ENCODE data around the gene NHLRC1.
A peak's percentile ranks its signal among the peaks of the same experiment; 100 is the strongest.
"Not testable (repeated sequence)": the region's sequence is repeated elsewhere in the genome, so short reads cannot be mapped to it uniquely, and the experiment has no call there.

Gene NHLRC1
- total RNA-seq: 0 to 0.47 reads per million in 2 donors

DNA sequence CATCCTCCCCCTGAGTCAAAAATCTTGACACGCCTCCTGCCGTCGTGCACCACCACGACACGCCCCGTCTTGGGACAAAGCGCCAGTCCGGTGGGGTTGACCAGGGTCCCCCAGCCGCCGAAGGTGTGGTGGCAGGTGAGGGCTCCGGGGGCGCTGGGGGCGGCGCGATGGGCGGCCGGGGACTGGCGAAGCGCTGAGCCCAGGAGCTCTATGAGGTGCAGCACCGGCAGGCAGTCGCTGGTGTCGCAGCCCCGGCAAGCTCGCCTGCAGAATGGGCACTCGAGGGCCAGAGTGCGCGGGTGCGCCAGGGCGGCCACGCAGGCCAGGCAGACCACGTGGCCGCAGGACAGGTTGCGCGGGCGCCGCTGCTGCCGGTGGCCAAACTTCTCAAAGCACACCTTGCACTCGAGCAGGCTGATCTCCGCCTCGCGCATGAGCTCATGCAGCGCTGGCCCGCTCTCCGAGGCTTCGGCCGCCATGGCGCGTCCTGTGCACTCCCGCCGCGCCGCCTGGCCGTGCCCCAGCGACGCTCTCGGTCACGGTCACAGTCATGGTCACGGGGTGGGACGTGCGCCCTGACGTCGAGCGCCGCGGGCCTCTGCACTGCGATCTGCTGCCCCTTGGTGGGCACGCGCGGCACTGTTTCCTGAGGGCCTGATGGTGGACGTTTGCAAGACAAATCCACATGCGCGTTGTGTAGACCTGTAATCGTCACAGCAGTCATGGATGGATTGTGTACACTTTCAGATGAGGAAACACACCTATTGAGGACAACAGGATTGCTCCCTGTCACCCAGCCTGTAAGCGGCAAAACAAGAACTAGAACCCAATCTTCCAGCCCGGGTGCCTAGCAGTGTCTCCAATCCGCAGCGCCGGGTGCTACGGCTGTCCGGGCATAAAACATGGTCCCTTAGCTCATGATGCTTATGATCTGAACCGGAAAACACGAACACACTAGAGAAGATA is at the start of gene NHLRC1:
Gene NHLRC1 (minus strand): TSS at position 550 of the 966 bp plus-strand sequence. CDS start 71 bp downstream, at position 479.
- DNase-seq: peak; percentile 26 to 91 (median 58)

GRCh38 chr6:18171871-18172270 is 49.4 kb upstream of the NHLRC1 start:
- DNase-seq: no peak

- DNase-seq: no peak
Measured at GRCh38 chr6:18168264-18168663, 45.8 kb upstream of the NHLRC1 start.

- no peak for DNase-seq
Measured at GRCh38 chr6:18166312-18167036, 44.0 kb upstream of the NHLRC1 start.

DNA sequence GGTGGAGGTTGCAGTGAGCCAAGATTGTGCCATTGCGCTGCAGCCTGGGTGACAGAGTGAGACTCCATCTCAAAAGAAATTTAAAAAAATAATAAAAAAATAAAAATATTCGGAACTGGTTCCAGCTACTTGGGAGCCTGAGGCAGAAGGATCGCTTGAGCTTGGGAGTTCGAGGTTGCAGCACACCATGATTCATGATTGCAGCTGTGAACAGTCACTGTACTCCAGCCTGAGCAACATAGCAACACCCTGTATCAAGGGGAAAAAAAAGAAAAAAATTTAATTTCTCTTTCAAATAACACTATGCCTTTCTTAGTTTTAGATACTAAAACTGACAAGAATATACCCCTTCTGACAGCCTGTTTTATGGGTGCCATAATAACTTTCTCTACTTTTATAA is 43.3 kb upstream of the NHLRC1 start:
- DNase-seq: no peak

GRCh38 chr6:18162401-18162800 is 39.9 kb upstream of the NHLRC1 start:
- DNase-seq: no peak

DNA sequence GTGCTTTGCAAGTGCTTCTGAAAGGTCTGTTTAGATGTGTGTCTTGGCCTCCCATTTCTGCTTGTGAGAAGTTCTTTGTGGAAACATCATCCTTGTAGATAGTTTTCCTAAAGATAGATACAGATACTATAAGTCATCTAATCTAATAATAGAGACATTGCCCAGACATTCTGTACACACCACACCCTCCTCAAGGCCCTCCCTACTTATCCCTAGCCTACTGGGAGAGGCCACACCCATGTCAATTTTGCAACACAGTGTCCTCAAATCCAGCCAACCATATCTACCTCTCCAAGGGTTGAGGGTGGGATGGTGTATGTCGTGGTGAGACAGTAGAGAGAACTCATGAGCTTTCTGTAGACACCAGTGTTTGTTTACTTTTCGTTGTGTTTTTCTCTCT is 39.0 kb upstream of the NHLRC1 start:
- no peak for DNase-seq

DNA sequence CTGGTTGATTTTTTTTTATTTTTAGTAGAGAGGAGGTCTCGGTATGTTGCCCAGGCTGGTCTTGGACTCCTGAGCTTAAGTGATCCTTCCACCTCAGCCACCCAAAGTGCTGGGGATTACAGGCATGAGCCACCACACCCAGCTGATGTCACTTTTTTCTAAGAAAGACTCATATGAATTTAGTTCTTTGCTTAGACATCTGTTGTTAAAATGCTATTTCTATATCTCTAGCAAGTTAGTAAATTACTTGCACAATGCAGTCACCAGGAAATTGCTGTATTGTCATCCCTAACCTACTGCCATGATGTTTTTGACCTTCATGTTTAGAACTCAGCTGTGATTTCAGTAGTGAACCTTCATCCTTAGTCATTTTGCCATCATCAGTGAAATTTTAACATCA is 38.4 kb upstream of the NHLRC1 start:
- DNase-seq: peak in 1 of 5 experiments; percentile 6

GRCh38 chr6:18155864-18156421 is 33.5 kb upstream of the NHLRC1 start:
- peak in 4 of 5 experiments; percentile 15 to 38 (median 30) for DNase-seq

DNA sequence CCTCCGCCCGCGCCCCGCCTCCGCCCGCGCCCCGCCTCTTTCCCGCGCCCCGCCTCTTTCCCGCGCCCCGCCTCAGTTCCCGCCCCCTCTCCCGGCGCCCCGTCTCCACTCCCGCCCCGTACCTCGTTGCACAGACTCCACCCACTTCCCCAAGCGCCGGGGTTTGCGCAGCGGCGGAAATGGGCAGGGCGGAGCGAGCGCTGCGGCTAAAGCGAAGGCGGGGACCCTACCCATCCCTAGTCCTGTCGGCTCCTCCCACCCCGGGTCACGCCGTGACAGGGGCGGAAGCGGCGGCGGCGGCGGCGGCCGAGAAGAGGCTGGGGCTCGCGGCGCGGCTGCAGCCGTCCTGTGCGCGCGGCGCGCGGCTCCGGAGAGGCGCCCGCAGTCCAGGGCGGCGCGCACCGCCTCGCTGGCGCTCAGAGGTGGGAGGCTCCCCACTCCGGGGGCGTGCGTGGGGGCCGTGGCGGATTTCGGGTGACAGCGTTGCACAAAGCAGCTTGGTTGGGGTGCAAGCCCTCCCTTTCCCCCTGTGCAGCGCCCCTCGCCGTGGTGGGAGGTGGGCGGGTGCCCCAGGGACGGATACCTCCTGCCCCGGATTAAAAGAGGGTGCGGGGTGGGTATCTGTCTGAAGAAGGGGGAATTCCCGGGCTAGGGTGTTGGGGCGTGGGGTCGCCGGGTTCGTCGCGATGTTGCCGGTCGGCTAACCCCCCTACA is 32.8 kb upstream of the NHLRC1 start, which contains the start of gene KDM1B:
Gene KDM1B (plus strand): TSS at position 273 of the 714 bp plus-strand sequence. CDS start 4,474 bp downstream, outside the sequence.
- peak; percentile 96 to 99 (median 98) for DNase-seq

DNA sequence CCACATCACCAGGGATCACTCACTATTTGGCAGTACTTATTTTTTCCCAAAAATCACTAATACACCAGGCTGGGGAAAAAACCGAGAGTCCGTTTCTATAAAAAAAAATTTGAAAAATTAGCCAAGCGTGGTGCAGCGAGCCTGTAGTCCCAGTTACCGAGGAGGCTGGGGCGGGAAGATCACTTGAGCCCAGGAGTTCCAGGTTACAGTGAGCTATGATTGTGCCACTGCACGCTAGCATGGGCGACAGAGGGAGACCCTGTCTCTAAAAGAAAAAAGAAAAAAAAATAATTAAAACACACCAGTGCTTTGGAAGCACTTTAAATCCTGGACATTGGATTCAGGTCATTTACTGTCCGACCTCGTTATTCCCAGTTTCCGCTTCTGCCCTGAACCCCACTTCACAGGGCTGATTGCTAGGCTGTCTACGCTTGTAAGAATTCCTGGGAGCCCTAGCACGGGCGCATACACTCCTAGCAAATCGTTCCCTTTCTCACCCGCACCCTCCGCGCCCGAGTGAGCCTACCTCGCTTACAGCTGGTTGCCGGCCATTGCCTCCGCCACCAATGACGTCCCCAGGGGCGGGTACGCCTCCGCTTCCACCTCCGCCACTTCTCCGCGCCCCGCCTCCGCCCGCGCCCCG is 32.2 kb upstream of the NHLRC1 start, which contains the start of gene TPMT:
Gene TPMT (minus strand): TSS at position 571 of the 643 bp plus-strand sequence. CDS start 5,950 bp downstream, outside the sequence.
- DNase-seq: peak in 2 of 5 experiments; percentile 7 to 20

DNA sequence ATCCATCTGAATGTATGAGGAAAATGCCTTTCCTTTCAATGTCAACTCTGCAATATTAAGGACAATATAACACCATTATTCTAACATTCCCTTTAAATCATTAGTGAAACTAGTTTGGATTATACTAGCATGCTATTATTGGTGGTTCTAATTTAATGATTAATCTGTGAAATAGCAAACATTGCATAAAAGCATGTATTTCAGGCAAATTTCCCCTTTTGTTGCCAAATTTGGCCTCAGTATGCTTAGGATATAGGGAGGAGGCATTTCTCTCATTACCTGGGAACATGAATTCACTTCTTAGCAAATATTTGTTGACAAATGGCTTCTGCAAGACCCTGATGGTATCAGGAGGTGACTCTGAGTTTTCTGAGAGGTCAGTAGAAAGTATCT is 30.8 kb upstream of the NHLRC1 start:
- DNase-seq: no peak

GRCh38 chr6:18151801-18152200 is 29.3 kb upstream of the NHLRC1 start:
- no peak for DNase-seq

GRCh38 chr6:18151391-18151790 is 28.9 kb upstream of the NHLRC1 start:
- not testable (repeated sequence) for DNase-seq

- no peak for DNase-seq
Measured at GRCh38 chr6:18148304-18149025, 26.0 kb upstream of the NHLRC1 start.

- DNase-seq: no peak
Measured at GRCh38 chr6:18147616-18148015, 25.1 kb upstream of the NHLRC1 start.

DNA sequence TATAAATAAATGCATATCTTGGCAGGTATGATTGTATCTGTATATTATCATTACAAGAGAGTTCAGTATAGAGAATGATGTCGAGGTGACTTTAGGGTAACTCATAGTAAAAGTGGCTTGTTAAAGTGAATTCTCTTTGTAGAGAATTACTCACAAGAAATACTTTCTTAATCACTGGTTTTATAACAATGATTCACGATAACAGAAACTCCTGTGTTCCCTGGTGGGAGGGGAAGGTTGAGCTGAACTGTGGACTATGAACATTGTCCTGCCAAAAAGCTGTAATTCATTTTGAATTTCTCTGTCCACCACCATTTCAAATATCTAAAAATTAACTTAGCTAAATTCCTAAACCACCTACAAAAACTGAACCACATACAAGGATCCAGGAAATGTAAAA is 24.7 kb upstream of the NHLRC1 start:
- DNase-seq: no peak

DNA sequence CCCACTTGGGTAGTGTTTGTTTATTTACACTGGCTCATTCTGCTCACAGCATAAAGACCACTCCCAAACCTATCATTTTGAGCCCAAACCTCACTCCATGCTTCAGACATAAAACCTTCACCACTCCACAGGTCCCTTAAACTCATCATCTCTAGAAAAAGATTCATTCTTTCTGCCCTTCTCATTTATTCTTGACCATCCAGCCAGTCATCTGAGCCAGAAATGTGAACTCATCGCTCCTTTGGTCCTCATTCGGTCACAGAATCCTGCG is 20.0 kb upstream of the NHLRC1 start:
- no peak for DNase-seq

DNA sequence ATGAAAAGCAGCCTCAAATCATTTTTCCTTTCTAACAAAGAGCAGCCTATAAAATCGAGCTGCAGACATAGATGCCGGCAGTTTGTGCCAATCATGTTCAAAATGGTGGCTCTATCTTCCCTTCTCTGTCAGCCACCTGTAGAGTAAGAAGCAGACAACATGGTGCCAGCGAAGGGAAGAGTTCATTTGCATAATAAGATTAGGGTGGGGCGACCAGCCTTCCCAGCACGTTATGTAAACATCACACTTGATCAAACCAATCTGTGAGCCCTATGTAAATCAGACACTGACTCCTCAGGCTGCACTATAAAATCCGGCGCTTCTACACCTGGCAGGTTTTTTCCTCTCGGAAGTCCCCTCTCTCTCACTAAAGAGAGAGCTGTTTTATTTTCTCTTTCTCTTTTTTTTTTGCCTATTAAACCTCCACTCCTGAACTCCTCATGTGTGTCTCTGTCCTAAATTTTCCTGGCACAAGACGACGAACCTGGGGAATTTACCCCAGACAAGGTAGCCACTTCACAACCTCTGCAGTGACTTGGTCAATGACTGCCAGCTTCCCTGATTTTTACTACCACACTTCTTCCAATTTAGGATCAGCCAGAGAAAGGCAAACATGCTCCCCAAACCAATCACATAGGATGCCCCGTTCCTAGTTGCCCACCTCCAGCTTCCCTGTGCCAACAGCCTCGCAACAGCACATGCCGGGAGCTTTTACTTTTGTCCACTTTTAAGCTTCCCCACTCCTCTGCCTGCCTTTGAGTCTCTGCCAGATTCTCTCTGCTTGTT is 19.5 kb upstream of the NHLRC1 start:
- DNase-seq: no peak

GRCh38 chr6:18139935-18140621 is 17.6 kb upstream of the NHLRC1 start:
- no peak for DNase-seq

All from T-helper 2 cell (primary cell).